WERI-Rb-1 (cell line): Measurements from ENCODE around the gene IGFBP3.

ENCODE experiments used
- DNase-seq: peaks from one replicate; pipeline ENCODE4 v3.0.0-alpha.2; 2020
- H3K27ac ChIP-seq: fragments of 250-450 bp; sonication (Bioruptor Pico); 2 replicates; pipeline ENCODE4 v1.5.1; 2020; ENCODE audit warnings: mild to moderate bottlenecking, moderate library complexity
- H3K27me3 ChIP-seq: fragments of 250-450 bp; sonication (Bioruptor Pico); 2 replicates; pipeline ENCODE4 v1.5.1; 2021; ENCODE audit warnings: mild to moderate bottlenecking, low read depth, moderate library complexity; ENCODE audit not compliant: insufficient read depth, severe bottlenecking
- H3K36me3 ChIP-seq: fragments of 250-450 bp; sonication (Bioruptor Pico); 2 replicates; pipeline ENCODE4 v1.5.1; 2020; ENCODE audit warnings: mild to moderate bottlenecking, moderate library complexity
- H3K4me3 ChIP-seq: 2 replicates; pipeline ENCODE4 v1.5.1; 2011; ENCODE audit warnings: low read depth, mild to moderate bottlenecking, control low read depth, low read length
- H3K9me3 ChIP-seq: fragments of 250-450 bp; sonication (Bioruptor Pico); 2 replicates; pipeline ENCODE4 v1.5.1; 2021; ENCODE audit warnings: mild to moderate bottlenecking, moderate library complexity; ENCODE audit not compliant: severe bottlenecking
- TF ChIP-seq, protein P1 (sequence below): IDR thresholded peaks from 2 replicates; pipeline ENCODE4 v1.5.1; 2011; ENCODE audit warnings: low read depth, mild to moderate bottlenecking, control low read depth, inconsistent platforms, low read length

The IGFBP3 gene

GRCh38 chr7:45881280-45881758 lies 39.8 kb downstream of the IGFBP3 start:
- DNase-seq = no peak
- no peaks in the 10 kb centered on the region for H3K27me3 ChIP-seq
- TF ChIP-seq, protein P1, sequence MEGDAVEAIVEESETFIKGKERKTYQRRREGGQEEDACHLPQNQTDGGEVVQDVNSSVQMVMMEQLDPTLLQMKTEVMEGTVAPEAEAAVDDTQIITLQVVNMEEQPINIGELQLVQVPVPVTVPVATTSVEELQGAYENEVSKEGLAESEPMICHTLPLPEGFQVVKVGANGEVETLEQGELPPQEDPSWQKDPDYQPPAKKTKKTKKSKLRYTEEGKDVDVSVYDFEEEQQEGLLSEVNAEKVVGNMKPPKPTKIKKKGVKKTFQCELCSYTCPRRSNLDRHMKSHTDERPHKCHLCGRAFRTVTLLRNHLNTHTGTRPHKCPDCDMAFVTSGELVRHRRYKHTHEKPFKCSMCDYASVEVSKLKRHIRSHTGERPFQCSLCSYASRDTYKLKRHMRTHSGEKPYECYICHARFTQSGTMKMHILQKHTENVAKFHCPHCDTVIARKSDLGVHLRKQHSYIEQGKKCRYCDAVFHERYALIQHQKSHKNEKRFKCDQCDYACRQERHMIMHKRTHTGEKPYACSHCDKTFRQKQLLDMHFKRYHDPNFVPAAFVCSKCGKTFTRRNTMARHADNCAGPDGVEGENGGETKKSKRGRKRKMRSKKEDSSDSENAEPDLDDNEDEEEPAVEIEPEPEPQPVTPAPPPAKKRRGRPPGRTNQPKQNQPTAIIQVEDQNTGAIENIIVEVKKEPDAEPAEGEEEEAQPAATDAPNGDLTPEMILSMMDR = no peak
- H3K27ac ChIP-seq = no peak overlapping the region
- H3K4me3 ChIP-seq = no peak overlapping the region
- H3K9me3 ChIP-seq = peaks cover 7% of the 10 kb centered on the region
- no peaks in the 10 kb centered on the region for H3K36me3 ChIP-seq

DNA sequence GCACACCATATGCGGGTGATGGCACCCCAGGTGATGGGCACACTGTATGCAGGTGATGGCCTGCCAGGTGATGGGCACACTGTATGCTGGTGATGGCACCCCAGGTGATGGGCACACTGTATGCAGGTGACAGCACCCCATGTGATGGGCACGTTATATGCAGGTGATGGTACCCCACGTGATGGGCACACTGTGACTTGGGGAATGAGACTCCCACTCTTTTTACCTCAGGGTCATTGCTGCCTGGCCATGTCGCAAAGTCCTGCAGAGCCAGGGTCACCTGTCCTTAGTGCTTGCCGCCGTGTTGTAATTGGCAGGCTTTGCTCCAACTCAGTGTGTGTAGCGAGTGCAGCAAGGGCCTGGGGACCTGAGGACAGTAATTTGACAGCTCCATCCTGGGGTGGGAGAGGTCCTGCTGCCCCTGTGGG lies 40.6 kb downstream of the IGFBP3 start:
- Histone ChIP-seq H3K27me3 (no peaks in the 10 kb centered on the region), H3K4me3 (no peak overlapping the region), H3K9me3 (peaks cover 7% of the 10 kb centered on the region), H3K27ac (no peak overlapping the region), H3K36me3 (no peaks in the 10 kb centered on the region)
- no peak for DNase-seq
- TF ChIP-seq, protein P1 = no peak

DNA sequence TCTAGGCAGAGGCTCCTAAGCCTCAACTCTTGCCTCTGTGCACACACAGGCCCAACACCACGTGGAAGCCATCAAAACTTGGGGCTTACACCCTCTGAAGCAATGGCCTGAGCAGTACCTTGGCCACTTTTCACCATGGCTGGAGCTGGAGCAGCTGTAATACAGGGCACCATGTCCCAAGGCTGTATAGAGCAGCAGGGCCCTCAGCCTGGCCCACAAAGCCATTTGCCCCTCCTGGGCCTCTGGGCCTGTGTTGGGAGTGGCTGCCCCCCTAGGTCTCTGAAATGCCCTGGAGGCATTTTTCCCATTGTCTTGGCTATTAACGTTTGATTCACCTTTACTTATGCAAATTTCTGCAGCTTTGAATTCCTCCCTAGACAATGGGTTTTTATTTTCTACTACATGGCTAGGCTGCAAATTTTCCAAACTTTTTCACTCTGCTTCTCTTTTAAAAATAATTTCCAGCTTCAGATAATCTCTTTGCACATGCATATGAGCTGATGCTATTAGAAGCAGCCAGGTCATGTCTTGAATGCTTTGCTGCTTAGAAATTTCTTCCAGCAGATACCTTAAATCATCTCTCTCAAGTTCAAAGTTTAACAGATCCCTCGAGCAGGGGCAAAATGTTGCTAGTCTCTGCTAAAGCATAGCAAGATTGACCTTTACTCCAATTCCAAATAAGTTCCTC lies 42.5 kb downstream of the IGFBP3 start:
- no peaks in the 10 kb centered on the region for H3K27me3 ChIP-seq
- no peak for DNase-seq
- TF ChIP-seq, protein P1 = no peak
- no peak overlapping the region for H3K4me3 ChIP-seq
- H3K27ac ChIP-seq = no peak overlapping the region
- peaks cover 7% of the 10 kb centered on the region for H3K9me3 ChIP-seq
- H3K36me3 ChIP-seq = no peaks in the 10 kb centered on the region

DNA sequence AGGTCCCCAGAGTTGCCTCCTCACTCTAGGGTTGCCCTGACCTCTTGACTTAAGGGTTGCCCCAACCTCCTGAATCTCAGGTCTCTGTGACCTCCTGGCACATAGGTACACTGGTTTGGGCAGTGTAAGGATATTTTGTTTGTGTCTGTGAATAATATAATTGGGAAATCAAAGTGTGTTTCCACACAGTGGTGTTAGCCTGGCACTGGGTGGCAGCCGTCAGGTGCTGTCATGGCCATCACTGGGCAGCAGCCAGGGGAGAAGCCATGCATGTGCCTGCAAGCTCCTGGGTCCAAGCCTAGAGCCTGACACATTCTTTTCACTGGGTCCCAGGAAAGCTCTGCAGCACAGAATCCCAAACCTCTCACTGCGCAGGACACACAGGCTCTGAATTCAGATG lies 44.6 kb downstream of the IGFBP3 start:
- Histone ChIP-seq H3K27me3 (no peaks in the 10 kb centered on the region), H3K36me3 (no peaks in the 10 kb centered on the region), H3K4me3 (no peak overlapping the region), H3K9me3 (peaks cover 7% of the 10 kb centered on the region), H3K27ac (no peak overlapping the region)
- TF ChIP-seq, protein P1 = no peak
- DNase-seq = no peak

- H3K4me3 ChIP-seq = no peak overlapping the region
- H3K36me3 ChIP-seq = no peaks in the 10 kb centered on the region
- H3K27me3 ChIP-seq = no peaks in the 10 kb centered on the region
- no peak for DNase-seq
- H3K9me3 ChIP-seq = peaks cover 7% of the 10 kb centered on the region
- H3K27ac ChIP-seq = no peak overlapping the region
- TF ChIP-seq, protein P1 = no peak
Observed at GRCh38 chr7:45874408-45875131, 46.5 kb downstream of the IGFBP3 start.
